Endodermal cell (in vitro differentiated cells): ENCODE data around the gene IFT122. TPM values are rescaled to one million over a fixed set of nuclear protein-coding genes. Genes with fewer than 3 reads are reported as not detected.

Experiments used
- DNase-seq: peaks from one replicate; pipeline ENCODE4 v3.0.0-alpha.2; 2017
- H3K27ac ChIP-seq: 2 replicates; pipeline ENCODE4 v1.5.1; 2013; ENCODE audit warnings: mild to moderate bottlenecking, low read depth, low read length, moderate library complexity
- H3K27me3 ChIP-seq: 2 replicates; pipeline ENCODE4 v1.6.1; 2013; ENCODE audit warnings: mild to moderate bottlenecking, low read length, moderate library complexity; ENCODE audit not compliant: insufficient read depth, control insufficient read depth, poor library complexity, severe bottlenecking
- H3K36me3 ChIP-seq: 2 replicates; pipeline ENCODE4 v1.7.0; 2013; ENCODE audit warnings: mild to moderate bottlenecking, low read length, moderate library complexity; ENCODE audit not compliant: control insufficient read depth, insufficient read depth
- H3K4me1 ChIP-seq: one replicate; pipeline ENCODE4 v1.7.0; 2013; ENCODE audit warnings: low read length; ENCODE audit not compliant: control insufficient read depth, insufficient read depth
- H3K4me3 ChIP-seq: 2 replicates; pipeline ENCODE4 v1.5.1; 2013; ENCODE audit warnings: mild to moderate bottlenecking, low read length, moderate library complexity
- H3K9ac ChIP-seq: 2 replicates; pipeline ENCODE4 v1.6.1; 2013; ENCODE audit warnings: mild to moderate bottlenecking, low read length, moderate library complexity; ENCODE audit not compliant: poor library complexity, severe bottlenecking; ENCODE audit errors: extremely low read depth
- H3K9me3 ChIP-seq: 2 replicates; pipeline ENCODE4 v1.6.1; 2013; ENCODE audit warnings: mild to moderate bottlenecking, low read length, moderate library complexity; ENCODE audit not compliant: control insufficient read depth
- H3K27ac Mint-ChIP-seq: 2 replicates; pipeline ENCODE4 v1.8.0; 2020; ENCODE audit warnings: mixed read lengths
- H3K27me3 Mint-ChIP-seq: 2 replicates; pipeline ENCODE4 v1.8.0; 2021; ENCODE audit warnings: mild to moderate bottlenecking, mixed read lengths; ENCODE audit not compliant: insufficient read depth
- H3K36me3 Mint-ChIP-seq: 2 replicates; pipeline ENCODE4 v1.8.0; 2020; ENCODE audit warnings: low read depth, mixed read lengths
- H3K4me1 Mint-ChIP-seq: 2 replicates; pipeline ENCODE4 v1.8.0; 2020; ENCODE audit warnings: mixed read lengths
- H3K4me3 Mint-ChIP-seq: 2 replicates; pipeline ENCODE4 v1.8.0; 2020; ENCODE audit warnings: mild to moderate bottlenecking, moderate library complexity, mixed read lengths
- H3K9me3 Mint-ChIP-seq: 2 replicates; pipeline ENCODE4 v1.8.0; 2020; ENCODE audit warnings: mild to moderate bottlenecking, mixed read lengths
- CTCF ChIP-seq: fragments of 200-600 bp; sonication (generic); conservative IDR thresholded peaks from 2 replicates; pipeline ENCODE4 v1.5.0; 2021; ENCODE audit warnings: antibody characterized with exemption, mild to moderate bottlenecking
- WGBS, 2 experiments: methylation state at CpG; one replicate each; pipeline versions ENCODE4 v1.1.5 to v1.1.7; 2013; ENCODE audit warnings: missing lambda C conversion rate in 2 of 2, mixed read lengths in 1 of 2; ENCODE audit not compliant: insufficient coverage in 1 of 2, insufficient read length in 1 of 2; 5-methylcytosine and 5-hydroxymethylcytosine counted together
- total RNA-seq, 2 donors: library from RNA; stranded (reverse); fragmentation: NEBNext Ultra II Directional in 1 of 2; extraction: Animal tissue kit (Norgen Biotek cat#: 25700) in 1 of 2; gene quantifications; 2 replicates in 1 of 2; 3 replicates in 1 of 2; pipeline ENCODE4 v1.2.1, GENCODE V29; 2021

Gene IFT122
- total RNA-seq, 2 donors from 2014 or later, result 36.0 to 46.6 TPM

DNA sequence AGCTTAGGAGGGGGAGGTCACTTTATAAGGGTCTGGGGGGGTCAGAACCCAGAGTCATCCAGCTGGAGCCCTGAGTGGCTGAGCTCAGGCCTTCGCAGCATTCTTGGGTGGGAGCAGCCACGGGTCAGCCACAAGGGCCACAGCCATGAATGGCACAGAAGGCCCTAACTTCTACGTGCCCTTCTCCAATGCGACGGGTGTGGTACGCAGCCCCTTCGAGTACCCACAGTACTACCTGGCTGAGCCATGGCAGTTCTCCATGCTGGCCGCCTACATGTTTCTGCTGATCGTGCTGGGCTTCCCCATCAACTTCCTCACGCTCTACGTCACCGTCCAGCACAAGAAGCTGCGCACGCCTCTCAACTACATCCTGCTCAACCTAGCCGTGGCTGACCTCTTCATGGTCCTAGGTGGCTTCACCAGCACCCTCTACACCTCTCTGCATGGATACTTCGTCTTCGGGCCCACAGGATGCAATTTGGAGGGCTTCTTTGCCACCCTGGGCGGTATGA, 88.6 kb downstream of the IFT122 start, which contains the start of gene RHO:
TSS of gene RHO (plus strand) at position 51 of the 512 bp plus-strand sequence. CDS start at position 146, 95 bp downstream.
- Mint-ChIP-seq H3K36me3 (no peaks in the 10 kb centered on the region), H3K27ac (peak within 1 kb of the TSS; percentile 76), H3K4me1 (peaks cover 34% of the 10 kb centered on the region), H3K4me3 (no peak within 1 kb of the TSS), H3K27me3 (no peaks in the 10 kb centered on the region), H3K9me3 (no peaks in the 10 kb centered on the region)
- no peaks in the 10 kb centered on the region for H3K9me3 ChIP-seq
- H3K27ac ChIP-seq, result no peak within 1 kb of the TSS
- WGBS, 2 experiments, result 96% methylated on average over 14 to 18 of the region's 18 CpGs
- H3K27me3 ChIP-seq, result no peaks in the 10 kb centered on the region
- no peak for TF ChIP-seq CTCF
- no peak within 1 kb of the TSS for H3K9ac ChIP-seq
- H3K4me3 ChIP-seq, result no peak within 1 kb of the TSS
- no peak for DNase-seq
- H3K36me3 ChIP-seq, result no peaks in the 10 kb centered on the region
- H3K4me1 ChIP-seq, result peaks cover 18% of the 10 kb centered on the region

DNA sequence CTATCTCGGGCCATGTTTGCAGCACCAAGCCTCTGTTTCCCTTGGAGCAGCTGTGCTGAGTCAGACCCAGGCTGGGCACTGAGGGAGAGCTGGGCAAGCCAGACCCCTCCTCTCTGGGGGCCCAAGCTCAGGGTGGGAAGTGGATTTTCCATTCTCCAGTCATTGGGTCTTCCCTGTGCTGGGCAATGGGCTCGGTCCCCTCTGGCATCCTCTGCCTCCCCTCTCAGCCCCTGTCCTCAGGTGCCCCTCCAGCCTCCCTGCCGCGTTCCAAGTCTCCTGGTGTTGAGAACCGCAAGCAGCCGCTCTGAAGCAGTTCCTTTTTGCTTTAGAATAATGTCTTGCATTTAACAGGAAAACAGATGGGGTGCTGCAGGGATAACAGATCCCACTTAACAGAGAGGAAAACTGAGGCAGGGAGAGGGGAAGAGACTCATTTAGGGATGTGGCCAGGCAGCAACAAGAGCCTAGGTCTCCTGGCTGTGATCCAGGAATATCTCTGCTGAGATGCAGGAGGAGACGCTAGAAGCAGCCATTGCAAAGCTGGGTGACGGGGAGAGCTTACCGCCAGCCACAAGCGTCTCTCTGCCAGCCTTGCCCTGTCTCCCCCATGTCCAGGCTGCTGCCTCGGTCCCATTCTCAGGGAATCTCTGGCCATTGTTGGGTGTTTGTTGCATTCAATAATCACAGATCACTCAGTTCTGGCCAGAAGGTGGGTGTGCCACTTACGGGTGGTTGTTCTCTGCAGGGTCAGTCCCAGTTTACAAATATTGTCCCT, 89.6 kb downstream of the IFT122 start:
- no peaks in the 10 kb centered on the region for H3K27me3 Mint-ChIP-seq
- TF ChIP-seq CTCF, result no peak
- WGBS, 2 experiments, result 92 to 94% methylated on average over 9 to 12 of the region's 12 CpGs
- Histone ChIP-seq H3K9ac (no peak overlapping the region), H3K9me3 (no peaks in the 10 kb centered on the region), H3K36me3 (no peaks in the 10 kb centered on the region), H3K4me1 (peaks cover 26% of the 10 kb centered on the region), H3K27ac (no peak overlapping the region), H3K27me3 (no peaks in the 10 kb centered on the region), H3K4me3 (no peak overlapping the region)
- H3K27ac Mint-ChIP-seq, result peak overlapping the region; percentile 86
- no peak for DNase-seq
- H3K4me3 Mint-ChIP-seq, result no peak overlapping the region
- H3K9me3 Mint-ChIP-seq, result no peaks in the 10 kb centered on the region
- no peaks in the 10 kb centered on the region for H3K36me3 Mint-ChIP-seq
- H3K4me1 Mint-ChIP-seq, result peaks cover 42% of the 10 kb centered on the region

- TF ChIP-seq CTCF, result no peak
- Mint-ChIP-seq H3K27ac (peak overlapping the region; percentile 86), H3K4me3 (no peak overlapping the region), H3K9me3 (no peaks in the 10 kb centered on the region), H3K4me1 (peaks cover 45% of the 10 kb centered on the region), H3K36me3 (no peaks in the 10 kb centered on the region), H3K27me3 (no peaks in the 10 kb centered on the region)
- peak; percentile 85 for DNase-seq
- peaks cover 31% of the 10 kb centered on the region for H3K4me1 ChIP-seq
- H3K27me3 ChIP-seq, result no peaks in the 10 kb centered on the region
- 0 to 30% methylated on average over 1 to 6 of the region's 6 CpGs for whole genome bisulfite sequencing, 2 experiments
- H3K27ac ChIP-seq, result no peak overlapping the region
- H3K9ac ChIP-seq, result no peak overlapping the region
- no peaks in the 10 kb centered on the region for H3K36me3 ChIP-seq
- H3K4me3 ChIP-seq, result peak overlapping the region; percentile 43
- no peaks in the 10 kb centered on the region for H3K9me3 ChIP-seq
Measured at GRCh38 chr3:129530251-129530791, 90.3 kb downstream of the IFT122 start.
